Stimulated activated CD8-positive, alpha-beta memory T cell treated with anti-CD3 and anti-CD28 coated beads, Interleukin-15, amount 100 ng/mL, for 24 hours (primary cell): Measurements from ENCODE around the gene CERKL.

Experiments used
- DNase-seq: peaks from one replicate; pipeline ENCODE4 v3.0.0-alpha.2; 2020; ENCODE audit warnings: low read depth

The CERKL gene

GRCh38 chr2:181677912-181678586, 21.1 kb upstream of the CERKL start:
- DNase-seq: no peak

GRCh38 chr2:181675254-181675653, 18.3 kb upstream of the CERKL start:
- DNase-seq: no peak

GRCh38 chr2:181674461-181674860, 17.6 kb upstream of the CERKL start:
- DNase-seq: no peak

- DNase-seq: no peak
Observed at GRCh38 chr2:181673173-181673572, 16.3 kb upstream of the CERKL start.

- DNase-seq: no peak
Observed at GRCh38 chr2:181672255-181673008, 15.5 kb upstream of the CERKL start.

- DNase-seq: no peak
Observed at GRCh38 chr2:181670632-181671031, 13.7 kb upstream of the CERKL start.

- no peak for DNase-seq
Observed at GRCh38 chr2:181667234-181667633, 10.3 kb upstream of the CERKL start.

- DNase-seq: no peak
Observed at GRCh38 chr2:181662287-181662686, 5.4 kb upstream of the CERKL start.

- no peak for DNase-seq
Observed at GRCh38 chr2:181660181-181660580, 3.3 kb upstream of the CERKL start.

GRCh38 chr2:181658444-181658843, 1.5 kb upstream of the CERKL start:
- DNase-seq: no peak

- no peak for DNase-seq
Observed at GRCh38 chr2:181657379-181657778, 474 bp upstream of the CERKL start.

- no peak for DNase-seq
Observed at GRCh38 chr2:181655519-181655918, 1.4 kb downstream of the CERKL start.

GRCh38 chr2:181649436-181649979, 7.4 kb downstream of the CERKL start:
- DNase-seq: no peak

- no peak for DNase-seq
Observed at GRCh38 chr2:181648478-181649155, 8.3 kb downstream of the CERKL start.

GRCh38 chr2:181646415-181646987, 10.4 kb downstream of the CERKL start:
- no peak for DNase-seq

- no peak for DNase-seq
Observed at GRCh38 chr2:181643151-181643550, 13.8 kb downstream of the CERKL start.

- DNase-seq: no peak
Observed at GRCh38 chr2:181642086-181642485, 14.8 kb downstream of the CERKL start.

GRCh38 chr2:181639686-181640085, 17.2 kb downstream of the CERKL start:
- no peak for DNase-seq

- no peak for DNase-seq
Observed at GRCh38 chr2:181632733-181633401, 24.0 kb downstream of the CERKL start.

- DNase-seq: no peak
Observed at GRCh38 chr2:181628590-181629585, 28.0 kb downstream of the CERKL start.

GRCh38 chr2:181627545-181627944, 29.4 kb downstream of the CERKL start:
- no peak for DNase-seq
